ENCODE results near the gene KDM4C. TPM values are rescaled to one million over a fixed set of nuclear protein-coding genes. Genes with fewer than 3 reads are reported as not detected.

KDM4C gene
- total RNA-seq, 2 donors from 2014 or later, result 66.2 to 68.7 TPM

DNA sequence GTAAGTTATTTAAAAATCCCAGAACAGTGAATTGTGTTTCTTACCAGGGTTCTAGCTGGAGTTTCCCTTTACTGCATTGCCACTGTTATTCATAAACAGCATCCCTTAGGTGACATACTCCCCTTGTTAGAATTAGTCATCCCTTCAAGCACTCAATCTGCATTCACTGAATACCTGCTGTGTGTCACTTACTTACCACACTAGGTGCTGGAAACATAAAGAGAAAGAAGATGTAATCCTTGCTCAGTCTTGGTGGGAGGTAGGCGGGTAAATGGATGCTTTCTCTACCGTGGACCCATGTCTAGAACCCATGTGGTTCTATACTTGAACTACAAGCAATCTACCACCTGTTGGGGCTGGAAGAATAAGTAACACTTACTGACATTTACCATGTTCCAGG lies 371.6 kb downstream of the KDM4C start:
- no peak for DNase-seq (ENCODE audit: low spot score)
- ATAC-seq, result no peak
- peaks cover 6 to 8% of the 10 kb centered on the region in 2 donors for H3K4me1 Mint-ChIP-seq (ENCODE audit: low read depth in 2 of 2)
- peaks cover 19% of the 10 kb centered on the region for H3K36me3 Mint-ChIP-seq
- H3K27me3 Mint-ChIP-seq, result no peaks in the 10 kb centered on the region
- peak overlapping the region in 1 of 2 donors; percentile 17 for H3K27ac Mint-ChIP-seq
- no peaks in the 10 kb centered on the region for H3K9me3 Mint-ChIP-seq
- H3K4me3 Mint-ChIP-seq, result no peak overlapping the region

DNA sequence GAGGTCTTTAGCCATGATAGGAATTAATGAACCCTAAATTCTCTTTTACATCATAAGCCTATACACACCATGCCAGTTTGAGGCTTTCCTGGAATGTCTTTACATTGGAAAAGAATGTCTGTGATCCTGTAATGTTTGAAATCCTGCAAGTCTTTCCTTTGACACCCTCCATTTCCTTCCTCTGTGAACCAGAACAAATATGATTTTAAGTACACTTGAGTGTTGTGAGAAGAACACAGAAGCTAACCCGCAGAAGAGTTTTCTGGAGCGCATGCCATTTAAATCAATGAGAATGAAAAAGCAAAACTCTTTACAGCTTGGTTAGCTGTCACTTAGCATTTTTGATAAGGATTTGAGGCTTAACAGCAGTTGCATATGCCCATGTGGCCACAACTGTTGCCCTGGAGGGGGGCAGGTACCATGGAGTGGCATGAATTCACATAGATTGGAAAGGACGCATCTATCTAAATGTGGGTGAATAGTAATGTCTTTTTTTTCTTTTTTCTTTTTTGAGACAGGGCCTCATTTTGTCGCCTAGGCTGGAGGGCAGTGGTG lies 372.6 kb downstream of the KDM4C start:
- peaks cover 4% of the 10 kb centered on the region in 2 donors for H3K4me1 Mint-ChIP-seq (ENCODE audit: low read depth in 2 of 2)
- ATAC-seq, result no peak
- no peak overlapping the region for H3K27ac Mint-ChIP-seq
- H3K9me3 Mint-ChIP-seq, result no peaks in the 10 kb centered on the region
- no peaks in the 10 kb centered on the region for H3K27me3 Mint-ChIP-seq
- H3K36me3 Mint-ChIP-seq, result peaks cover 19% of the 10 kb centered on the region
- H3K4me3 Mint-ChIP-seq, result no peak overlapping the region
- DNase-seq (ENCODE audit: low spot score), result no peak

DNA sequence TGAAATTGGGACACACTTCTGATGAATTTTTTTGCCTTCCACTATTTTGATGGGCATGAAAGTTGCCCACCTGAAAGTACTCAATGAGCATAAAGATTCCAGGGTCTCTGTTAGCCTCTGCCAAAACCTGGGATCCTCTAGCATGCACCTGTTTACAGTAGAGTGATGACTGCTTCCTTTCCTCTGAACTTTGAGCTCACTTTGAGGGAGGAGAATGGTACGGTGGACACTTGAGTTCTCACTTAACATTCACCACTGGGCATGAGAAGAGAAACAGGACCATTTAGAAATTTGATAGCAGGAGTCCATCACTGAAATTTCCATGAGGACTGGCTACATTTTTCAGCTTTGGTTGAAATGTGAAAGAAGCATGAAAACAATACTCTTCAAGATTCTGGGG lies 374.8 kb downstream of the KDM4C start:
- no peak overlapping the region for H3K27ac Mint-ChIP-seq
- H3K4me3 Mint-ChIP-seq, result no peak overlapping the region
- ATAC-seq (no peak), DNase-seq (ENCODE audit: low spot score) (no peak)
- H3K9me3 Mint-ChIP-seq, result no peaks in the 10 kb centered on the region
- H3K36me3 Mint-ChIP-seq, result peaks cover 19% of the 10 kb centered on the region
- H3K4me1 Mint-ChIP-seq (ENCODE audit: low read depth in 2 of 2), result peaks cover 4% of the 10 kb centered on the region in 2 donors
- H3K27me3 Mint-ChIP-seq, result no peaks in the 10 kb centered on the region

DNA sequence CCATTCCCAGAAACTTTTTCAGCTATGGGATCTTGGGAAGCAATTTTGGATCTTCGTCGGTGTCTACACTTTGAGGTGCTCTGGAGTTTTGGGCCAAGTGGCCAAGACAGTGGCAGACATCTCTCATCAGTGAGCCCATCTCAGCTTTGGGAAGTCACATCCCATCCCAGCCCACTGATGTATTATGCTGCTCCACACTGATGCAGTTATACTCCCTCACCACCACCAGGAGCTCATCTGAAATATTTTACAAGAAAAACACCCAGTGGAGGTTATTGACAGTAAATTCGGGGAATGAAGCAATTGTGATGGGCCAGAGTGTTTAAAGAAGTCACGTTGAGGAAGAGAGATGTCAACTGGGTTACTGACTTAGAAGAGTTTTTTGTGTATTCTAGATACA lies 378.0 kb downstream of the KDM4C start:
- Mint-ChIP-seq H3K27ac (no peak overlapping the region), H3K27me3 (no peaks in the 10 kb centered on the region), H3K4me1 (ENCODE audit: low read depth in 2 of 2) (peaks cover 0 to 3% of the 10 kb centered on the region in 2 donors), H3K9me3 (no peaks in the 10 kb centered on the region), H3K36me3 (no peaks in the 10 kb centered on the region), H3K4me3 (no peak overlapping the region)
- ATAC-seq, result no peak
- no peak for DNase-seq (ENCODE audit: low spot score)

DNA sequence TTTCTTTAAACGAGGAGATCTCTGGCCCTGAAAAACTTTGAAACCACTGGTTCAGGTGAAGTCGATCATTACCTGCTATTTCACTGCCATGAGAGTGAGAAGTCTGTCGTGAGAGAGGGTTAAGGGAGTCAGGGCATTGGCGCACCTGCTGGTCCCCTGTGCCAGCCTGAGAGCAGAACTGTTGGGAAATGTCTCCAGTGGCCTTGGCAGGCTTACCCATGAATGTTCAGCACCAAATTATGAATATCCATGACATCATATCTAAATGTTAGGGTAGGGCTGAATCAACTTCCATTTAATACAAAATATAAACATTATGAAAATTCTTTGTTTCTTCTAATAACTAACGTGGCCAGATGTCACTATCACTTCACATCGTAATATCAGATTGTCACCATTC lies 379.3 kb downstream of the KDM4C start:
- H3K36me3 Mint-ChIP-seq, result no peaks in the 10 kb centered on the region
- H3K4me1 Mint-ChIP-seq (ENCODE audit: low read depth in 2 of 2), result peaks cover 0 to 6% of the 10 kb centered on the region in 2 donors
- ATAC-seq (no peak), DNase-seq (ENCODE audit: low spot score) (no peak)
- H3K27ac Mint-ChIP-seq, result no peak overlapping the region
- H3K27me3 Mint-ChIP-seq, result no peaks in the 10 kb centered on the region
- no peaks in the 10 kb centered on the region for H3K9me3 Mint-ChIP-seq
- no peak overlapping the region for H3K4me3 Mint-ChIP-seq

DNA sequence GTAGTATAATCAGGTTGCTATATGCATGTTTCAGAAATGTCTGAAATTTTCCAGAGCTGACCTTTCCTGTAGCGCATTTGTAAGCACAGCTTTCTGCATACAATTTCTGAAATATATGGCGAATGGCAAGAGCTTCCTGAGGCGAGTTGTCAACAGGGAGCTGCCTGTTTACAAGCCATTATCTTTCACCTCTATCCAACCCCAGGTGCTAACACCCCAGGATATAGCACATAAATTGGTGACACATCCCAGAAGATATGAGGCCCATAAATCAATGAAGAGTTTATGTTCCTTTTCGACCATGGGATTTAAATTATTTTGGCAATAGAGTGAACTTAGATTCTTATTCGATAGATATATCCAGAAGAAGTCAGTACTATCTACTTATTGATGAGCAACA lies 379.8 kb downstream of the KDM4C start:
- no peaks in the 10 kb centered on the region for H3K9me3 Mint-ChIP-seq
- no peak overlapping the region for H3K27ac Mint-ChIP-seq
- H3K4me3 Mint-ChIP-seq, result no peak overlapping the region
- peaks cover 0 to 6% of the 10 kb centered on the region in 2 donors for H3K4me1 Mint-ChIP-seq (ENCODE audit: low read depth in 2 of 2)
- no peaks in the 10 kb centered on the region for H3K27me3 Mint-ChIP-seq
- no peaks in the 10 kb centered on the region for H3K36me3 Mint-ChIP-seq
- ATAC-seq (no peak), DNase-seq (ENCODE audit: low spot score) (no peak)

DNA sequence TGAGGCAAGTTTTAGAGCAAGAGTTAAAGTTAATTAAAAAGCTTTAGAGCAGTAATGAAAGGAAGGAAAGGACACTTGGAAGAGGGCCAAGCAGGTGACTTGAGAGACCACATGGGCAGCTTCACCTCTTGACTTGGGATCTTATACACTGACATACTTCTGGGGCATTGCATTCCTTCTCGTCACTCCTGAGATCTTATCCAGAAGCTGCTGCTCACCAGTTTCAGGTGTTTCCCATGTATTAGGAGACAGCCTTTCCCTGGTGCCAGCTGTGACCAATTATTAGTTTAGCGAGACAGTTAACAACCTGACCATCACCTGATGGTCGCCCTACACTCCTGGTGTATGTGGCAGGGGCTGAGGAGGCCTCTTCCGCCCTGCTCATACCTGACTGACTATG lies 382.1 kb downstream of the KDM4C start:
- no peak for DNase-seq (ENCODE audit: low spot score)
- Mint-ChIP-seq H3K36me3 (no peaks in the 10 kb centered on the region), H3K4me3 (no peak overlapping the region), H3K27ac (no peak overlapping the region), H3K9me3 (no peaks in the 10 kb centered on the region), H3K27me3 (no peaks in the 10 kb centered on the region), H3K4me1 (ENCODE audit: low read depth in 2 of 2) (peaks cover 0 to 9% of the 10 kb centered on the region in 2 donors)
- ATAC-seq, result no peak

DNA sequence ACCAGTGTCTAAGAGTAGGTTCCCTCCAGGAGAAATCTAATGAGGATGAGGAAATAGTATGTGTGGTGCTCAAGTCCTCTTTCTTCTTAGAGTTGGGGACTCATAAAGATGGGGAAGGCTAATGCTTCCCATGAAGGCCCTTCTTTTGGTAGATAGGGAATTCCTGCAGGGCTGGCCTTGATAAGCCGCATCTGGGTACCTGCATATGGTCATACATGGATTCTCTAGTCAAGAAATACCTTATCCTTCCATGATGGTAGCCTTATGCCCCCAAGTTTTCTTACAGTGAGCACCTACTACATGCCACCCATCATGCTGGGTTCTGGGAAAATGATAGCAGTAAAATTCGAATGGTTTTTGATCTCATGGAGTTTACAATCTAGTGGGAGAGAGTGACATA lies 382.6 kb downstream of the KDM4C start:
- no peaks in the 10 kb centered on the region for H3K27me3 Mint-ChIP-seq

DNA sequence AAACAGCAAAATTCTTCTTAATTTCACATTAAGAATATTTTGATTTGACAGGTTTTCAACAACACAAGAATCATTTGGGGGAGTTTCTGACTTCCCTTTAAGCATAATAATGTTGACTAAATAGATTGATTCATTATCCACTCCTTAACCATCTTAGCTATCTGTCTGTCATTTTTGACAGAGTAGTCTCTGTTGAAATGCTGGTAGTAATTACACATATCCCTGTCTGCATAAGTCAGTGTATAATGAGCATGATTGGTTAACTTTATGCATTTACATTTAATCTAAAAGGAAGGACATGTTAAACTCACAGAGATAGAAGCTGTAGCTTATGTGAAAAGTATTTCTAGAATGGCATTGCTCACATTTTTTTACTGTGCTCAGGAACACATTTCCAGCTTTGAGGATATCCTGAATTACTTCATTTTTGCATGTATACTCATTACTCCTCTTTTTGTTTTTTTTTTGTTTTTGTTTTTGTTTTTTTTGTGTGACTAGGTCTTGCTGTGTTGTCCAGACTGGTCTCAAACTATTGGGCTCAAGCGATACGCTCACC lies 385.9 kb downstream of the KDM4C start:
- Mint-ChIP-seq H3K27ac (no peak overlapping the region), H3K4me3 (no peak overlapping the region), H3K27me3 (no peaks in the 10 kb centered on the region), H3K9me3 (no peaks in the 10 kb centered on the region), H3K4me1 (ENCODE audit: low read depth in 2 of 2) (peaks cover 0 to 15% of the 10 kb centered on the region in 2 donors), H3K36me3 (peaks cover 6% of the 10 kb centered on the region)
- ATAC-seq, result no peak
- no peak for DNase-seq (ENCODE audit: low spot score)

More for the DNA sequence above, 382.6 kb downstream of the KDM4C start:
- no peak overlapping the region for H3K27ac Mint-ChIP-seq
- peaks cover 0 to 9% of the 10 kb centered on the region in 2 donors for H3K4me1 Mint-ChIP-seq (ENCODE audit: low read depth in 2 of 2)
- ATAC-seq (no peak), DNase-seq (ENCODE audit: low spot score) (no peak)
- no peak overlapping the region for H3K4me3 Mint-ChIP-seq
- H3K9me3 Mint-ChIP-seq, result no peaks in the 10 kb centered on the region
- H3K36me3 Mint-ChIP-seq, result no peaks in the 10 kb centered on the region

DNA sequence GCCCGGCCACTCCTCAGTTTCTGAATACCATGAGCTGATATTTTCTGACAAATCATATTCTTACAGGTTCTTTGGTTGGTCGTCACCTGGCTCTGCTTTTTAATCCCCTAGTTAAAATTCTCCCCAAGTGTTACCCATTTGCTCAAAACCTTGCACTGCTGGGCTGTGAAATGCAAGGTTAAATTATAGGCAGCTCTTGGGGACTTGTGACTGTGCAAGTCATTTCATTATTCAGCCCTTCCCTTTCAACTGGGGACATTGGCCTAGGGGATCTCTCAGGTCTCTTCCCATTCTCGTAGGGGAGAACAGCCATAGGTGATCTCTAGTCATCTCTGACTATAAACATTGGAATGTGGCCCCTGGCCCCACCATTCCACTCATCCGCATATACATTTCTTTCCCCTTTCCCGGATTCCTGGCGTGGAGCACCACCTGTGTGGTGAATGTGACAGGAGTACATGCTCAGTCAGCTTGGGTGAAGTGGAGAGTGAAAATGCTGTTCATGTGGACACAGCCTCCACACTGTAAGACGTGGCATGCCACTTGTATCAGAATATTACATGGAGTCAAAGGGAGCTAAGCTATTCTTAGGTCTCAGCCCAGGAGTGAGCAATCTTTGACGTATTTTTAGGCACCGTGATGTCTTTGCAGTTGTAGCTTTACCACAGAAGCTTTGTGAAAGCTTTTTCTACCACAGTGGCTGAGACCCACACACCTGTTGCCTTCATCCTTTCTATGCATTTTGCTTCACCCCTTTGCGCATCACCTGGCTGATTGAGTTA lies 386.7 kb downstream of the KDM4C start:
- Mint-ChIP-seq H3K27me3 (no peaks in the 10 kb centered on the region), H3K27ac (no peak overlapping the region)

DNA sequence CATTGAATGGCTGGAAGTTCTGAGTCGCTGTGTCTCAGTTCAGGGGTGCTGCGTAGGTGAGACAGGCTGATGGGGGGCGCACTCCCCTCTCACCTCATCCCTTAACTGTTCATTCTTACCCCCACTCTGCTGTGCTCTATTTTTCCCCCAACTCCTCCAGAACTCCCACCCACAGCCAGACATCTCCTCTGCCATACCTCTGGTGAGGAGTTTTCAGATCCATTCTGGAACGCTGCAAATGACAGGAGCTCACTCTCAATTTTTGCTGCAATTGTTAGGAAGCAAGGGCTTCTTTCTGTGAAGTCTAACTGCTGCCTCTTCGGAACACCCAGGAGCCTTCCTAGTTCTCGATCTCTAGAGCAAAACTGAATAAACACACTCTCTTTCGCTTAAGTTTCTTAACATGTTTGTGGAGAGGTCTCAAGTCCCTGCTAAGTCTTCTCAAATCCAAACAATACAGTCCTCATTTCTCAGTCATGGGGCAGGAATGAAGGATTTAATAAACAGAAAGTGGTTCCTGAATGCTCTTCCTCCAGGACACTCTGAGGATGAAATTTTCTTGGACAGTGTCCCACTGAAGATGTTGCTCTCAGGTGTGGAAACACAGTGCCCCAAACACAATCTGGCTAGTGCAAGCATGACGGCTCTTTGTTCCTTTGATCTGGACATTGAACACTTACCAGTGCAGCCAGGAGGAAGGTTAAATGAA lies 387.7 kb downstream of the KDM4C start:
- Mint-ChIP-seq H3K27me3 (no peaks in the 10 kb centered on the region), H3K9me3 (no peaks in the 10 kb centered on the region), H3K27ac (no peak overlapping the region), H3K4me3 (no peak overlapping the region), H3K4me1 (ENCODE audit: low read depth in 2 of 2) (peaks cover 11 to 29% of the 10 kb centered on the region in 2 donors), H3K36me3 (peaks cover 6% of the 10 kb centered on the region)
- ATAC-seq, result no peak
- no peak for DNase-seq (ENCODE audit: low spot score)

More for the DNA sequence above, 386.7 kb downstream of the KDM4C start:
- Mint-ChIP-seq H3K4me1 (ENCODE audit: low read depth in 2 of 2) (peaks cover under 1 to 19% of the 10 kb centered on the region in 2 donors), H3K9me3 (no peaks in the 10 kb centered on the region), H3K4me3 (no peak overlapping the region), H3K36me3 (peaks cover 6% of the 10 kb centered on the region)
- DNase-seq (ENCODE audit: low spot score) (no peak), ATAC-seq (peak in 1 of 2 donors; percentile 24)

DNA sequence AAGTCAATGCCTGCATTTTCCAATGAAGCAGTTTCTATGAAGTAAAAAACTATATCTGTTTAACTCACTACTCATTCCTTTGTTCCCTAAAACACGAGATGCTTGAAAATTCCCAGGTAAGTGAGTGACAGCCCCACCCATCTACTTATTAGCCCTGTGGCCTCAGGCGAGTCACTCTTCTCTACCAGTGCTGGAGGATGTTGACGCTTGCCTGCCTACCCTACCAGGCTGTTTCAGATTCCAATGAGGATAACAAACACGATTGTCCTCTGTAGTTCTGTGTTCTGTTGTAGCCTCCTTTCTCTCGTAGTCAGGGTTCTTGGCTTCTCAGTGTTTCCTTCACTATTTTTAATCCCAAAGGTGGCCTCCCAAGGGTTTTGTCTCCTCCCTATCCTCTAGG lies 388.8 kb downstream of the KDM4C start:
- Mint-ChIP-seq H3K4me3 (no peak overlapping the region), H3K36me3 (peaks cover 6% of the 10 kb centered on the region), H3K4me1 (ENCODE audit: low read depth in 2 of 2) (peaks cover 13 to 24% of the 10 kb centered on the region in 2 donors), H3K27ac (peak overlapping the region in 1 of 2 donors; percentile 3), H3K9me3 (no peaks in the 10 kb centered on the region), H3K27me3 (no peaks in the 10 kb centered on the region)
- DNase-seq (ENCODE audit: low spot score), result no peak
- no peak for ATAC-seq

DNA sequence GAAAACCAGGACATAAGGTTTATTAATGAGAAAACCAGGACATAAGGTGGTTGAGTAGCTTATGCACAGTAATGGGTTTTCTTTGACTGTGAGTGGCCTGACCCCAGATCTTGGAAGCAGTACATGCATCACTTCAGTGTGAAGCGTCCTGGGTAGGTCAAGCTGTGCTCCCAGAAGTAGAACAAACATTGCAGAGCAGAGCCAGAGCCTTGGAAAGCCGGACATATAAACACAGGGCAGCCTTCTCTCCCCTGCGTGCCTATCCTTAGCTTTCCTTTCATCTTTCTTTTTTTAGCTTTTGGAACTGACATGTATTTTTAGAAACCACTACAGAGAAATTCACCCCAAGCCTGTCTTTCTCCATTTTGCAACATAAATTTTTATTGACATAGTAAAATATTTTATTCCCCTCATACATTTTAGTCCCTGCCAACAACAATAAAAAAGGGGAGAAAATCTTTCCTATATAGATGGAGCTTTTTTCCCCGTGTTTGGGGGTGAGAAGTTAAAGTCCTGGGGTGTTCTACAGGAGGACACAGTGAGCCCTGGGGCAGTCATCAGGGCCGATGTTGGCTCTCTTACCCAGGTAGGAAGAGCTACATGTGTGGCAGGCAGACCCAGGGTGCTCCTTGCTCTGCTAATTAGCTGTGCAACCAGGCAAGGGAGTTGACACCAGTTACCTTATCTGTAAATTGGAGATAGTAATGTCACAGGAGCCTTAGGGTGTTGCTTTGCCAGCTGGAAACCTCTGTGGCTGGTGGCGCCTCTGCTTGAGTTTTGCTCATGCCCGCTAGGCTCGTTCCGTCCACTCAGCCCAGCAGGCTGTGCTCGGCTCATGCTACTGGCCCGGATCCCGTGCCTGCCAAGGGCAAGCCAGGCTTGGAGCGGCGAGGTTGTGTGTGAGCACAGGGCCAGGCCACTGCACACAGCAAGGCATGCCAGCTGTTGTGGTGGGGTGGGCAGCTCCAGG lies 389.6 kb downstream of the KDM4C start:
- no peak overlapping the region for H3K4me3 Mint-ChIP-seq
- DNase-seq (ENCODE audit: low spot score), result no peak
- no peaks in the 10 kb centered on the region for H3K27me3 Mint-ChIP-seq
- peak overlapping the region in 1 of 2 donors; percentile 3 for H3K27ac Mint-ChIP-seq
- H3K4me1 Mint-ChIP-seq (ENCODE audit: low read depth in 2 of 2), result peaks cover 14 to 26% of the 10 kb centered on the region in 2 donors
- ATAC-seq, result no peak
- peaks cover 6% of the 10 kb centered on the region for H3K36me3 Mint-ChIP-seq
- H3K9me3 Mint-ChIP-seq, result no peaks in the 10 kb centered on the region

Measured in natural killer cell treated with Interleukin-12 subunit alpha and Interleukin-12 subunit beta and Interleukin-15 and Interleukin-18, amount 100 ng/mL, for 72 hours (primary cell).